Aorta (tissue), 5 donors: ENCODE data around the gene ZNF77. TPM values are rescaled to one million over a fixed set of nuclear protein-coding genes. Genes with fewer than 3 reads are reported as not detected.
A peak's percentile ranks its signal among the peaks of the same experiment; 100 is the strongest.
"Not testable (repeated sequence)": the region's sequence is repeated elsewhere in the genome, so short reads cannot be mapped to it uniquely, and the experiment has no call there.

Source experiments
- ATAC-seq: fragments of 200-7000 bp; cut with Tn5 transposase; one replicate; pipeline ENCODE4 v1.9.1; 2022; ENCODE audit warnings: moderate library complexity; ENCODE audit not compliant: low FRiP score
- DNase-seq, 2 donors: peaks; one replicate each; pipeline ENCODE4 v3.0.0-alpha.2; 2020
- H3K27ac ChIP-seq, 2 donors: one replicate each; pipeline ENCODE4 v1.5.1; 2013; ENCODE audit warnings: low read length in 2 of 2, mild to moderate bottlenecking in 2 of 2, moderate library complexity in 2 of 2, control low read depth in 1 of 2, inconsistent platforms in 1 of 2, low read depth in 1 of 2
- H3K27me3 ChIP-seq, 2 donors: one replicate each; pipeline ENCODE4 v1.6.1; 2013; ENCODE audit warnings: control low read depth in 1 of 2, low read length in 1 of 2, mild to moderate bottlenecking in 1 of 2, moderate library complexity in 1 of 2; ENCODE audit not compliant: insufficient read depth in 2 of 2, control insufficient read depth in 1 of 2
- H3K36me3 ChIP-seq, 2 donors: one replicate each; pipeline ENCODE4 v1.6.1; 2013; ENCODE audit warnings: control low read depth in 1 of 2, low read length in 1 of 2, mild to moderate bottlenecking in 1 of 2; ENCODE audit not compliant: insufficient read depth in 2 of 2, control insufficient read depth in 1 of 2
- H3K4me1 ChIP-seq, 2 donors: one replicate each; pipeline ENCODE4 v1.6.1; 2013; ENCODE audit warnings: low read length in 2 of 2, control low read depth in 1 of 2, mild to moderate bottlenecking in 1 of 2, moderate library complexity in 1 of 2; ENCODE audit not compliant: insufficient read depth in 2 of 2, control insufficient read depth in 1 of 2
- H3K4me3 ChIP-seq, 2 donors: one replicate each; pipeline ENCODE4 v1.5.1; 2013; ENCODE audit warnings: low read length in 2 of 2, control low read depth in 1 of 2, mild to moderate bottlenecking in 1 of 2
- H3K9me3 ChIP-seq: one replicate; pipeline ENCODE4 v1.6.1; 2013; ENCODE audit warnings: mild to moderate bottlenecking, low read length; ENCODE audit not compliant: control insufficient read depth
- WGBS, 2 donors: extraction: QIAGEN DNeasy Blood & Tissue Kit; methylation state at CpG; one replicate each; pipeline ENCODE4 v1.1.7; 2013; 5-methylcytosine and 5-hydroxymethylcytosine counted together
- intact Hi-C, 2 donors: fragments of 100-400 bp; cut with DNase I; formaldehyde crosslinking; loops; one replicate each; pipeline versions ENCODE4 v1.14.2 to v1.15.0; 2022
- polyA plus RNA-seq, 2 donors: library from polyadenylated mRNA; stranded (reverse); fragments of 200-250 nt; gene quantifications; one replicate each; pipeline ENCODE4 v1.2.3, GENCODE V29; 2013
- total RNA-seq, 2 donors: library from RNA; stranded (reverse); fragmentation: NEBNext Ultra II Directional; extraction: Animal tissue kit (Norgen Biotek cat#: 25700); gene quantifications; one replicate each; pipeline ENCODE4 v1.2.1, GENCODE V29; 2021
- donor health status: healthy with polysubstance abuse.
- donor health status: Bipolar disorder and iron deficiency.
- donor health status: DM: no; HTN: no; CAD: no.
- donor health status: DM: no; HTN: no; CAD: no.
- donor health status: DM: yes; HTN: yes; CAD: no.

ZNF77 gene
- total and polyA plus RNA-seq, 4 donors = 1.3 to 4.5 (median 3.6) TPM

- no peak for DNase-seq
- H3K4me1 ChIP-seq = no peaks in the 10 kb centered on the region
- no peak overlapping the region for H3K4me3 ChIP-seq
- ATAC-seq = no peak
- peaks cover 0 to under 1% of the 10 kb centered on the region in 2 donors for H3K36me3 ChIP-seq
- peaks cover under 1% of the 10 kb centered on the region for H3K9me3 ChIP-seq
- WGBS, 2 donors = 50 to 52% methylated on average over 5 of the region's 5 CpGs
- intact Hi-C loops = no loop called here
- H3K27me3 ChIP-seq = no peaks in the 10 kb centered on the region
- H3K27ac ChIP-seq = no peak overlapping the region
Observed at GRCh38 chr19:2922987-2923386, 21.8 kb downstream of the ZNF77 start.

- Histone ChIP-seq H3K36me3 (peaks cover 9% of the 10 kb centered on the region in 2 donors), H3K4me1 (no peaks in the 10 kb centered on the region), H3K4me3 (no peak overlapping the region), H3K27ac (no peak overlapping the region), H3K9me3 (peaks cover 4% of the 10 kb centered on the region), H3K27me3 (no peaks in the 10 kb centered on the region)
- DNase-seq (no peak), ATAC-seq (no peak)
- intact Hi-C loops = no loop called here
- WGBS, 2 donors = 95 to 96% methylated on average over 16 of the region's 16 CpGs
Observed at GRCh38 chr19:2917275-2918184, 27.2 kb downstream of the ZNF77 start.

- WGBS, 2 donors = 95 to 96% methylated on average over 5 of the region's 5 CpGs
Observed at GRCh38 chr19:2912306-2912705, 32.5 kb downstream of the ZNF77 start.

GRCh38 chr19:2906631-2907195 lies 38.1 kb downstream of the ZNF77 start:
- no peak for ATAC-seq
- no peaks in the 10 kb centered on the region for H3K36me3 ChIP-seq
- no peak for DNase-seq
- H3K27ac ChIP-seq = no peak overlapping the region
- intact Hi-C loops = no loop called here
- H3K27me3 ChIP-seq = no peaks in the 10 kb centered on the region
- no peak overlapping the region for H3K4me3 ChIP-seq
- no peaks in the 10 kb centered on the region for H3K9me3 ChIP-seq
- no peaks in the 10 kb centered on the region for H3K4me1 ChIP-seq
- WGBS, 2 donors = 86 to 88% methylated on average over 20 of the region's 20 CpGs

More at GRCh38 chr19:2912306-2912705, 32.5 kb downstream of the ZNF77 start:
- Histone ChIP-seq H3K4me3 (no peak overlapping the region), H3K27me3 (no peaks in the 10 kb centered on the region), H3K9me3 (peaks cover 3% of the 10 kb centered on the region), H3K36me3 (peaks cover 4 to 5% of the 10 kb centered on the region in 2 donors), H3K4me1 (no peaks in the 10 kb centered on the region), H3K27ac (no peak overlapping the region)
- ATAC-seq (no peak), DNase-seq (no peak)
- intact Hi-C loops = no loop called here

- Histone ChIP-seq H3K36me3 (no peaks in the 10 kb centered on the region), H3K9me3 (no peaks in the 10 kb centered on the region), H3K4me3 (no peak overlapping the region), H3K27ac (no peak overlapping the region), H3K27me3 (no peaks in the 10 kb centered on the region), H3K4me1 (no peaks in the 10 kb centered on the region)
- DNase-seq (peak in 1 of 2 donors; percentile 16), ATAC-seq (no peak)
- WGBS, 2 donors = 92% methylated on average over 11 of the region's 11 CpGs
- intact Hi-C loops = no loop called here
Observed at GRCh38 chr19:2905918-2906519, 38.8 kb downstream of the ZNF77 start.

- H3K9me3 ChIP-seq, H3K4me3 ChIP-seq, H3K27me3 ChIP-seq, H3K27ac ChIP-seq, H3K36me3 ChIP-seq, intact Hi-C loops, H3K4me1 ChIP-seq, ATAC-seq: not testable (repeated sequence)
- peak in 1 of 2 donors; percentile 55 for DNase-seq
- WGBS, 2 donors = 91 to 96% methylated on average over 13 of the region's 13 CpGs
Observed at GRCh38 chr19:2903326-2903725, 41.4 kb downstream of the ZNF77 start.

GRCh38 chr19:2902590-2903218 lies 42.1 kb downstream of the ZNF77 start:
- H3K9me3 ChIP-seq = no peaks in the 10 kb centered on the region
- H3K27me3 ChIP-seq = no peaks in the 10 kb centered on the region
- H3K4me1 ChIP-seq = no peaks in the 10 kb centered on the region
- H3K4me3 ChIP-seq = no peak overlapping the region
- ATAC-seq (no peak), DNase-seq (peak in 1 of 2 donors; percentile 56)
- WGBS, 2 donors = 83 to 90% methylated on average over 13 of the region's 13 CpGs
- H3K36me3 ChIP-seq = no peaks in the 10 kb centered on the region
- no peak overlapping the region for H3K27ac ChIP-seq
- intact Hi-C loops = no loop called here
